HUDEP-2 (cell line): ENCODE measurements around the gene TEX2.
A peak's percentile ranks its signal among the peaks of the same experiment; 100 is the strongest.
"Not testable (repeated sequence)": the region's sequence is repeated elsewhere in the genome, so short reads cannot be mapped to it uniquely, and the experiment has no call there.

Source experiments
- DNase-seq, 76 experiments: peaks; one replicate each; lab custom pipeline; 2025; ENCODE audit not compliant: unreplicated experiment in 76 of 76; lab: John Stamatoyannopoulos, UW

TEX2 gene

GRCh38 chr17:64216338-64217248 lies 46.5 kb downstream of the TEX2 start:
- DNase-seq, result peak in 66 of 76 experiments; percentile 12 to 75 (median 42)

GRCh38 chr17:64216000-64216337 lies 47.1 kb downstream of the TEX2 start:
- no peak for DNase-seq

- DNase-seq, result peak in 64 of 76 experiments; percentile 6 to 71 (median 40)
Observed at GRCh38 chr17:64214950-64215349, 48.1 kb downstream of the TEX2 start.

DNA sequence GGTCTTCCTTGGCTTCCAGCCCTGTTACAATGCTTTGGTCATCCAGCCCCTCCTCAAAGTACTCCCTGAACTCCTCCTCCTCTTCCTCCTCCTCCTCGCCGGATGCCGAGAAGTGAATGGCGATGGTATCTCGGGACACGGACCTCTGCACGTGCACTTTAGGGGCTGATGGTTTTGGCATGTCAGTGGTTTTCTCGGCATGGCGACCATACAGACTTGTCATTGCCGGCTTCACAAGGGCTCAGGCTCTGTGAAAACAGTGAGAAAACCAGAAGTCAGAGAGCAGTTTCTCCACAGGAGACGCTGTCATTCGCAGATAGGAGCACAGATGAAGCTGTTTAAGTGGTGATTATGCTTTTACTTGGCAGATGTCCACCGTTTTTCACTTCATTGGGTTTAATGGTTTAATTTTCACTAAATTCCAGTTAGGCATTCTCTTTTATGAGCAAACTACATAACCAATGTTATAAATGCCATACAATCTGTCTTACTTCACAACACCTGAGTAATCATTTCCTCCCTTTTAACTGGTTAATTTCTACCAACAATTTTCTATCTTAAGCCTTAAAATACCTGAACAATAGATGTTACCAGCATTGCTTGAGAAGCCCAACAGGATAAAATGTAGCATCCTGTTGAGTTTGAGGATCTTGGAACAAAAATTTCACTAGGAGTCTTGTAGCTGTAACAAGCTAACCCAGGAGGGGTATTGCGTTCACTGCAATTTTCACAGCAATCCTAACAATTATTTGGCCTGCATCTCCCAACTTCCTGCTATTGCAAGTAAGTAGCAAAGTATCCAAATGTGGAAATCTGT lies 48.9 kb downstream of the TEX2 start:
- peak in 75 of 76 experiments; percentile 31 to 95 (median 81) for DNase-seq

DNA sequence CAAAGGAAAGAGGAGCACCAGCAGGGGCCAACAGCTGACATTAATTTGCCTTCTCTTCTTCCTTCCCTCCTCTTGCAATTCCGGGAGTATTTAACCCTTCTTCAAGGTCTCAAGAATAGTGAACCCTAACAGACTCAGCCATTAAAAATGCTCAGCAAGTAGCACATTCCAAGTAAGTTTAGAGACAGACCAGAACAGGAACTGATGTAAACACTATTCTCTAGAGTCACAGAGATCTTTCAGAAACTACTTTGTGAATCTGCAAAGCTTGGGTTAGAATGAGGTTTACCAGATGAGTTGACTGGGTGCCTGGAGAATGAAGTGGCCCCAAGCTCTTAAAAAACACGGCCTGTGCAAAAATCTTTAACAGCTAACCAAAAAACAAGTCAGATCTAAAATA lies 50.9 kb downstream of the TEX2 start:
- no peak for DNase-seq

DNA sequence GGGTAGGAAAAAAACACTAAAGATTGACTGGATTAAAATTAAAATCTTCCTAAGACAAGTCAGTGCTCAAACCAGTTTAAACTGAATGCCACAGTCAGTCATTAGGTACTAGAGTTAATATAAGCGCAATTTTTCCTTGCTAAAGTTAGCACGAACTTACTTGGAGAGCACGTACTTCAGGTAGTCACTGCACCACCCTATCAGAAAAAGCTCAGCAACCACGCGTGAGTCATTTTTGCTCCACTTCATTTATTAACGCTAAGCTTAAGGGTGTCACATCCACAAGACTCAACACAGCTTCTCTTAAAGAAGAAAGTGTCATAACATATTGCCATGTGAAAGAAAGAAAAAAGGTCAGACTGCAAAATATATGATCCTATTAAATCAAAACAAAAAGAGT lies 53.1 kb downstream of the TEX2 start:
- no peak for DNase-seq

- no peak for DNase-seq
Observed at GRCh38 chr17:64209356-64209941, 53.6 kb downstream of the TEX2 start.

DNA sequence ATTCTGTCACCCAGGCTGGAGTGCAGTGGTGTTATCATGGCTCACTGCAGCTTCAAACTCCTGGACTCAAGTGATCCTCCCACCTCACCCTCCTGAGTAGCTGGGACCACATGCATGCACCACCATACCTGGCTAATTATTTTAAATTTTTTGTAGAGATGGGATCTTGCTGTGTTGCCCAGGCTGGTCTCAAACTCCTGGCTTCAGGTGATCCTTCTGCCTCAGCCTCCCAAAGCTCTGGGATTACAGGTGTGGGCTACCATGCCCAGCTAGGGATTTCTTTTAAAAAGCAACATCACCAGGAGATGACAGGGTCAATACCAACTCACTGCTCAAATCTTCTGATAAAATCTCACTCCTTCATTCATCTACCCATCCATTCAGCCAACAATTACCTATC lies 54.4 kb downstream of the TEX2 start:
- not testable (repeated sequence) for DNase-seq

DNA sequence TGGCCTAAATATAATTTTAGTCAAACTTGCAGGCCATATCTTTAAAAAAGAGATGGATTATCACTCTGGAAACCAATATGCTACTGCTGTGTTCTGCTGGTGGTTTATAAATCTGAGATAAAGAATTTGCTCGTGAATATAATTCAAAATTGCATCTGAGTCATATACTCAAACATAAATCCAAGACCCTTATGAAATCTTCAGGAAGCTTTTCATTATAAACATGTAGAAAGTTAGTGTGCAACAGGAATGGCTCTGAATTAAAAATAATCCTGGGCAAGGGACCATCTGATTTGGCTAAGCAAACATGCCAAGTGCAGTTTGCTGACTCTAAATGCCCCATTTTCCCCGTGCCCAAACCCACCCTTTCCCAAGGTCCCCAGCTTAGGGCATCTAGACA lies 57.3 kb downstream of the TEX2 start:
- DNase-seq, result no peak

GRCh38 chr17:64203630-64204029 lies 59.4 kb downstream of the TEX2 start:
- no peak for DNase-seq

DNA sequence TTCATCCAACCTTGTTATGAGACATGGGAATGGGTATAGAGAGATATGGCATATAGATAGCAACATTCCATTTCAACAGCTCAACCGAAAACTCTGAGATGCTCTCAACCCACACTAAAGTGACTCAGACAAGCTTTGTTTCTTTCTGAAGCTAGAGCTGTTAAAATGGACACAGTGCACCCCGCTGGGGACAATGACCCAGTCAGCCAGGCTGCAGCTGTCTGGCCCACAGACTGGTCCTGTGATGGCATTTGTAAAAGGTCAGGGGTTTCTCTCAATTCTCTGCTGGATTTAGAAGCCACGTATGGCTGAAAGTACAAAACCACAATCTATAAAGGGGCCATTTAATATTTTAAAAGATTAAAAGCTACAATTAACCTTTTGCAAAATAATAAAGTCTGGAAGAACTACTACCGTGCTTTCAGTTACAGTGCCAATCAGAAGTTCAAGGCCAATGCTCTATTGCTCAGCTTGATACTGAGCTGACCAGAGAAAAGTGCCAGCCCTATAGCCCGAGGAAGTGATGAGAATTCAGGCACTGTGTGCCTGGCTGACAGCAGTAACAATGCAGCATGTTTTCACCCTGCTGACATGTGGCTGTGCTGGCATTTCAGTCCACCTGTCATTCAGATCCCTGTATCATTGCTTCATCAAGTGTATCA lies 60.2 kb downstream of the TEX2 start:
- peak in 1 of 76 experiments; percentile 2 for DNase-seq

GRCh38 chr17:64200080-64201032 lies 62.7 kb downstream of the TEX2 start:
- DNase-seq, result no peak

DNA sequence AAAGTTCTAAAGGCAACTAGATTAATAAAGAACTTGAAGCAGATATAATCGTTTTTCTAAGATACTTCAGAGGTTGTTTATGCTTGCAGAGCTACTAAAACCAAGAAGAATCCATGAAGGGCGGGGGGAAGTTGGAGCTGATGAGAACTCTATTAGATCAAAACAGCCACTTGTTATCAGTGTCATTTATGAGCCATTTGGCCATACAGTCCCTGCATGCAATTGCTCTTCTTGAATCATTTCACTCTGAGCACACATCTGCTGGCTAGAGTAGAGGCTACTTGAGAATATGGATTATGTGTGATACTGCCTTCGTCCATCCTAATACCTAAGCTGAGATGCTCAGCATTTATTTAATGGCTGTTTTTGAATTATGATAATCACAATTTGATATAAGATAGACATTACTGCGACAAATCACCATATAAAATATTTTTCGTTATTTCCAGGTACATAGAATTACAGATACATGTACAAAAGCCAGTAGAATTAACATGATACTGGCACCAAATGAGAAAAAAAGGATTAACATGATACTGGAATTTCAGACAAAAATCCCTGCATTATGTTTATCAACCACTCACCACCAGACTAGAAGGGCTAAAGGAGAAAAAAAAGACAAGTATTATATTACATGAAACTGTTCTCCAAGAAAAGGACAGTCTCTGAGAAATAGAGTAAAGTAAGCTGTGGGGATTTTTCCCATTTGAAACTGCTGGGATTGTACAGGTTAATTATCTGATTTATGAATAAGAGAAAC lies 64.5 kb downstream of the TEX2 start:
- DNase-seq, result no peak

DNA sequence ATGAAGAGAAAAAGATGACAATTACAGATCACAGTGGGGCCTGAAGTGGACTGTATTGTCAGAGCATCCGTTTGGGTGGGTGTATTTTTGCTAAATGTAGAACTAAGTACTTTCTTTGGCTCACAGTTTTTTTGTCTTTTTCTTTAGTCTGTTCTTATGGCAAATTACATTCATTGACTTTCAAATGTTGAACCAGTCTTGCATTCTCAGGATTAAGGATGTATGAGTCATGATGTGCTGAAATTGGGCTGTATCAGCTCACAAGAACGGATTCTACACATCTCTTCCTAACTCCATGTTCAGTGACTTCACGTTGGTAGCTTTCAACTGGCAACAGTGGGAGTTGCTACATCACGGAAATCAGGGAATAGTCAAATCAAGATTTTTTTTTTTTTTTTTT lies 66.5 kb downstream of the TEX2 start:
- DNase-seq, result no peak

DNA sequence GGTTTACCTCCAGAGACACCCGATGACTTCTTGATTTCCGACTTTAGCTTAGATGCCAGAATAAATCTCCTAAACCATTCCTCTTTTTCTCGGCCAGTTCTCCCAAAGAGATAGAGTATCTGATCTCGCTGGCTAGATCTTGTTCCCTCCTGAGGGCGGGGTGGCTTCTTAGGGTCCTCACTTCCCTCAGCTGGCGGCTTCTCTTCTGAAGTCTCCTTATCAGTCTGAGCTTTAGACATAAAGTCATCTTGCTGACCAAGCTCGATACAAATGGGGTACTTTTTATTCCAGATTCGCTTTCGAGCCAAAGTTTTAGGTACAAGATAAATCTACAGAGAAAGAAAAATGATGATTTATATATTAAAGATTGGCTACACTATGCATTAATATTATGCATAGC lies 69.5 kb downstream of the TEX2 start:
- no peak for DNase-seq

- DNase-seq, result no peak
Observed at GRCh38 chr17:64192589-64192988, 70.5 kb downstream of the TEX2 start.

- no peak for DNase-seq
Observed at GRCh38 chr17:64190472-64190871, 72.6 kb downstream of the TEX2 start.

DNA sequence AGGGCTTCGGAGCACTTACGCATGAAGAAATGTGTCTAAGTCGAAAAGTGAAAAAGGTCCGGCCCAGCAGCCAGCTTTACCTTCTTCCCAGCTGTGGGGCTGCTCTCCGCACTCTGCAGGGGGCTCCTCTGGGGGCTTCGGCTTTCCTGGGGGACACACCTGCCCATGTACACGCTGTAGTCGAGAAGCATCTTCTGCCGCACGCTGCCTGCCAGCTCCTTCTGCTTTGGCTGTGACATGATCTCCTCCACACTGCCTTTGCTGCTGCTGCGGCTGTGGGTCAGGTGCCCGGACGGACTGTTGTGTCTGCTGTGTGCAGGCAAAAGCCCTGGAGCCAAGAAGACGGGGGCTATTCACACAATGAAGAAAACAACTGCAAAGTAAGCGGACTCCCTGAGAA lies 75.0 kb downstream of the TEX2 start:
- DNase-seq, result no peak
